ENCODE measurements around the gene CPOX.
"Not testable (repeated sequence)": the region's sequence is repeated elsewhere in the genome, so short reads cannot be mapped to it uniquely, and the experiment has no call there.

Gene CPOX

DNA sequence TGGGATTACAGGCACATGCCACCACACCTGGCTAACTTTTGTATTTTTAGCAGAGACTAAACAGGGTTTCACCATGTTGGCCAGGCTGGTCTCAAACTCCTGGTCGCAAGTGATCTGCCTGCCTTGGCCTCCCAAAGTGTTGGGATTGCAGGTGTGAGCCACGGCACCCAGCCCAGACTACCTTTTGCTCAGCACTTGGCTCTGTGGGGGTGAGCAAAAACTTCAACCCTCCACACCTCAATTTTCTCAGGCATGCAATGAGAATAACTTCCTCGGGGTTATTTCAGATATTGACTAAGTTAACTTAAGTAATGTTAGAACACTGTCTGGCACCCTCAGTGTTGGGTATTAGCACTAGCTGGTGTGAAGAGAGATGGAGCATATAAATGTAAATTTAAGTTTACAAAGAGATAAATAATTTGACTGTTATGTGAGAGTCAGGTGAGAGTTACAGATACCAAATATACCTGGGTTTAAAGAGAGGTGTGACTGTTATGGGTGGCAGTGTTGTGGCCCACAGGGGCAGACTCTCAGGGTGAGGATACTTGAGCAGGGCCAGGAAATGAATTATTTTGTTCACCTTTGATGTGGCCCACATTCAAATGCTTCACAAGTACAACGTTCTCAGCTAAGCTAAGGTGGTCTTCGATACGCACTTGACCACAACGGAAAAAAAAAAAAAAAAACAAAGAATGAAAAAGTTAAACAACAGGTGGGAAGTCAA lies 29.0 kb downstream of the CPOX start:
- no peak for DNase-seq

- DNase-seq, result no peak
Observed at GRCh38 chr3:98563661-98564281, 29.6 kb downstream of the CPOX start.

DNA sequence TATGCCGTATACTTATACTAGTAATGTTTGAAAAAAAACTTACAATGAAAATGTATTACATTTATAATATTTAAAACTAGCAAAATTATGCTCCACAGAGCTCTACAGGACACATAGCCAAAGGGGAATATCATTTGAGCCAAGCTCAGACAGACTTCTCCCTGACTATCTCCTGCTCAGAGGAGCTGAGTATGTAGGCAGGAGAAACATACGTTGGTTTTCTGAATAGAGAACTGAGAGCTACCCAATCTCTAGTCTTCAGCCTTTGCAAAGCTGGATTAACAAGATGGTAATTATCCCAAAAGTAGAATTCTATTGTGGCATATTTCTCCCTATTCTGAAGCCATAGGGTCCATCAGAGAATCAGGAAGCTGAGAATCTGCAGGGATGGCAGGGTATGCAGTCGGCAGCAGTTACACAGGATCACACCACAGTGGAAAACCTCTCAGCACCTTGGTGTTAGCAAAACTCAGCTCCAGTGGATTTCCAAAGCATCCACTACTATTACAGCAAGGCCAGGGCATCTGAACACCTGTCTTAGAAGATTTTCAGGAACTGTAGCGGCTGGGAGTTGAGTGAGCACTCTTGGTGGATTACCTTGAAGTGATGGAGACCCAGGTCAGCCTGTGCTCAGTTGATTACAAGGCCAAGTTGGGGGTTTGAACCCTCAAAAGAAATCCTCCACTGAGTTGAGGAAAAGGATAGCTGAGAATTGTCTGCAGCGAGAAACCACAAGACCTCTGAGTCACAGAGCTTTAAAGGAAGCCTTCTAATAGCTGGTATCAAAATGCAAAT lies 31.5 kb downstream of the CPOX start:
- no peak for DNase-seq

DNA sequence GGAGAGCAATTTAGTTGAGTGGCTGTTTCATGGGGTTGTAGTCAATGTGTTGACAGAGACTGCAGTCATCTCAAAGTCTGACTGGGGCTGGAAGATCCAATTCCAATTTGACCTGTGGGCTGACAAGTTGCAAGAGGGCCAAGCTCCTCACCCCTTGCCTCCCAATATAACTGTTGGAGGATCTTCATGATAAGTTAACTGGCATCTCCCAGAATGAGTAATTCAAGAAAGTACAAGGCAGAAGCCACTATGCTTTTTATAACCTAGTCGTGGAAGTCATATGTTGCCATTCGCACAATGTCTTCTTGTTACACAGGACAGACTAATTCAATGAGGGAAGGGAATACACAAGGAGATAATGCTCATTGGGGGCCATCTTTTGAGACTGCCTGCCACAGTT lies 32.5 kb downstream of the CPOX start:
- DNase-seq, result no peak

- DNase-seq, result not testable (repeated sequence)
Observed at GRCh38 chr3:98559769-98560168, 33.6 kb downstream of the CPOX start.

- DNase-seq, result no peak
Observed at GRCh38 chr3:98558100-98558827, 35.1 kb downstream of the CPOX start.

GRCh38 chr3:98557324-98558010 lies 35.9 kb downstream of the CPOX start:
- peak in 10 of 56 donors; percentile 4 to 42 (median 34) for DNase-seq

- no peak for DNase-seq
Observed at GRCh38 chr3:98556164-98557130, 37.0 kb downstream of the CPOX start.

GRCh38 chr3:98555025-98555379 lies 38.4 kb downstream of the CPOX start:
- DNase-seq, result no peak

DNA sequence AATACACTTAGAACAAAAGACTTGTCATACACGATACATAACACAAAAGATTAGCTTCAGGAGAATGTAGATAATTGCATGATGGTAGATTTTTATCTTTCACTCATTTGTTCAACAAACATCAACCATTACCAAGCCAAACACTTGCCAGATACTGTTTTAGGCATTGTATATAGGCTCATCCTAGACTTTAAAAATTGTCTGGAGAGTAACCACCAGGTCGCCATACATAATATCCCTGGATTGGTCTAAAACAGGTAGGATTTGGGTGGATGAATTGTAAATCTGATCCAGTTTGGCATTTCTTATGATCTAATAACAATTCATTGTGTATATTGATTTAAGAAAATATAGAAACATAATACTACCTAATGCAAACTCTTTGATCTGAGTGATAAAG lies 38.8 kb downstream of the CPOX start:
- no peak for DNase-seq

- no peak for DNase-seq
Observed at GRCh38 chr3:98553753-98554152, 39.7 kb downstream of the CPOX start.

GRCh38 chr3:98553021-98553563 lies 40.3 kb downstream of the CPOX start:
- no peak for DNase-seq

DNA sequence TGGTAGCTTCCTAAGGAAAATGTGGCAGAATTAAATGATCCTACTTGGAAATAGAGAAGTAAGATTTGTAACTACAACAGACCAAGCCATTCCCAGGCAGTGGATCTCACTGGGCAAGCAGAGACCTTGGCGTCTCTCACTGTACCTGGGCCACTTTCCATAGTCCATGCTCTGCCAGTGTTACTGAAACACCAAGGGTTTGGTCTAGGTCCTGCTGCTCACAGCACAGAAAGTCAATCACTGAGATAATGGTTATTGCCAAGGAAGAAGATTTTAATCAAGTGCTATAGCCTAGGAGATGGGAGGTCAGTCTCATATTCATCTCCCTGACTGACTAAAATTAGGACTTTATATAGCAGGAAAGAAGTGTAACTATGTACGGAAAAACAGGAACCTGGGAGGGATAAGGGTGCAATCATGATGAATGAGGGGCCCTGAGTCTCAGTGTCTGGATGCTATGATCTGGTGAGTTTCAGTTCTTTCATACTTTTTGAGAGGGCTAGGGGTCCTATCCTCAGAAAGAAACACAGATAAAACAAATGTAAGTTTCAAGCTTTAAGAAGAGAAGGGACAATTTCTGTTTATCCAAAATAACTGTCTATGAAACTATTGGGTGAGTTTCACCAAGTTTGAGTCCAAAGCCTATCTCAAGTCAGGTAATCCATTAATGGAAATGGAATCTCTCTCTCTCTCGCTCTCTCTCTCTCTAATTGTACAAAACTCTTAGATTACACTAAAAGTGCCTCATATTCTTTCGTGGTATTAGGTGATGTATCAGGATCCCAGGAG lies 41.0 kb downstream of the CPOX start:
- no peak for DNase-seq

- no peak for DNase-seq
Observed at GRCh38 chr3:98551754-98552153, 41.7 kb downstream of the CPOX start.

DNA sequence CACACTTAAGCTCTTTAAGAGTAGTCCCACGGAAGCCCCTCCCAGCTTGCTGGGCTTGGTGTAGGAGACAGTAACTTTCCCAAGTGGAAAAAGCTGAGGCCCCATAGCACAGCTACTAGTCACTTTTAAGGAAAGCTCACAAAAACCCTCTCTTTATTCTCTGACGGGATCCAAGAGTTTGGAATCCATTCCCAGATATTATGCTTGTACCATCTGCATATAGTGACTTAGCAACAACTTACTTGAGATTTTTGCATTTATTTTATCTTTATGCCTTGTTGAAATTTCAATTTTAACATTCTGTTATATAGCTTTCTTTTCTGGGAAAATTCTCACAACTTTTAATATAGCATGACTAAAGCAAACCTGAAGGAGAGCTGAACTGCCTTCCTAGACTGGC lies 42.2 kb downstream of the CPOX start:
- no peak for DNase-seq

DNA sequence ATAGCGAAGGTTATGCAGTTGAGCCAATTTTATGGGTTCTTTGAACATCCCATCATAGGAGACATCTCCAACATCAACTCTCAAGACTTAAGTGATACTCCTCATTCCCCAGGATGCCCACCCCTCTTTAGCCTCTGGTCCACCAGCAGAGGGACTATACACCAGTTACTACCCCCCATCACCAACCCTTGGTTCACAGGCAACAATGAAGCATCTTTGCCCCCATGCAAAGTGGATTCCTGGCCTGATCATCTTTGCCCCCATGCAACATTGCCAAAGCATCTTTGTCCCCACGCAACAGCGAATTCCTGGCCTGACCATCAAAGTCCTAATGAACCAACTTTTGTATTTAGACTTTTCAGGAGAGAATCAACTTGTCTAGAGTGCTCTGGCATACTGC lies 42.6 kb downstream of the CPOX start:
- no peak for DNase-seq

- DNase-seq, result no peak
Observed at GRCh38 chr3:98548544-98548943, 44.9 kb downstream of the CPOX start.

DNA sequence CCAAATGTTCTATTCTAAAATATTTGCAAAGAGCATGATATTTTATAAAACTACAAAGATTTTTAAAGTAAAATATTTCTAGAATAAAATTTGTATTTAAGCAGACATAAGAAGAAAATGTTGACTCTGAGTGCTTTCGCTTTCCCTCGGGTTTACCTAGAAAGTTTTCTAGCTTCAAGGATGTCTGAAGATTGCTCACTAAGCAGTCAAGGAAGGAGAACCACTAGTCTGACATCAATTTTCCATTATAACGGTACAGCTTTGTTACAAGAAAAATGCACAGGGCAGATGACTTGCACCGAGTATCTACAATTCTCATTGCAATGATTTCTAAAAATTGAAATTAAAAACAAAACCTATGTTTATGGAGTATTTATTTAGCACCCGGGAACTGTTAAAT lies 47.5 kb downstream of the CPOX start:
- no peak for DNase-seq

DNA sequence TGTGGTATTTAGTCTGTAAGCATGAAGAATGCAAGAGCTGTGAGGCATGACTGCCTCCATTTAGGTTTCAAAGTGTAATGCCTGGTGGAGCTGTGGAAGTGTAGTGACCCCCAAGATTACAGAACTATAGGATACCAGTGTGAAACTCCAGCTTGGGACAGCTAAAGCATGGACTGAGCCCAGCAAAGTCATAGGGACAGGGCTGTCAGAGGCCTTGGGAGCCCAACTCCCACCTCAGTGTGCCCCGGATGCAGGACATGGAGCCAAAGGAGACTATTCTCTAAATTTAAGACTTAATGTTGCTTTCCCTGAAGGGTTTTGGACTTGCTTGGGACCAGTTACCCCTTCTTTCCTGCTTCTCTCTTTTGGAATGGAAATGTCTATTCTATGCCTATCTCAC lies 50.8 kb downstream of the CPOX start:
- no peak for DNase-seq

Data from nucleus accumbens (tissue), 56 donors.